Measurements from ENCODE around the gene RAD18. TPM values are rescaled to one million over a fixed set of nuclear protein-coding genes. Genes with fewer than 3 reads are reported as not detected.

RAD18 gene
- total RNA-seq, 4 donors from 2014 or later, result 3.5 to 11.7 (median 10.7) TPM

GRCh38 chr3:8984526-8984925 lies 21.3 kb upstream of the RAD18 start:
- 76 to 77% methylated on average over 7 of the region's 7 CpGs for WGBS, 2 donors
- no peak overlapping the region for H3K27ac ChIP-seq
- H3K27me3 ChIP-seq, result no peaks in the 10 kb centered on the region
- H3K9me3 ChIP-seq, result peaks cover 0 to 3% (median 0%) of the 10 kb centered on the region in 4 donors
- peaks cover 0 to 12% (median 0%) of the 10 kb centered on the region in 3 donors for H3K36me3 ChIP-seq
- no peak overlapping the region for H3K4me3 ChIP-seq
- TF ChIP-seq POLR2A (IDR thresholded peaks at IDR 0.05) (no peak), EP300 (IDR thresholded peaks at IDR 0.05) (no peak)
- TF ChIP-seq, protein P1, sequence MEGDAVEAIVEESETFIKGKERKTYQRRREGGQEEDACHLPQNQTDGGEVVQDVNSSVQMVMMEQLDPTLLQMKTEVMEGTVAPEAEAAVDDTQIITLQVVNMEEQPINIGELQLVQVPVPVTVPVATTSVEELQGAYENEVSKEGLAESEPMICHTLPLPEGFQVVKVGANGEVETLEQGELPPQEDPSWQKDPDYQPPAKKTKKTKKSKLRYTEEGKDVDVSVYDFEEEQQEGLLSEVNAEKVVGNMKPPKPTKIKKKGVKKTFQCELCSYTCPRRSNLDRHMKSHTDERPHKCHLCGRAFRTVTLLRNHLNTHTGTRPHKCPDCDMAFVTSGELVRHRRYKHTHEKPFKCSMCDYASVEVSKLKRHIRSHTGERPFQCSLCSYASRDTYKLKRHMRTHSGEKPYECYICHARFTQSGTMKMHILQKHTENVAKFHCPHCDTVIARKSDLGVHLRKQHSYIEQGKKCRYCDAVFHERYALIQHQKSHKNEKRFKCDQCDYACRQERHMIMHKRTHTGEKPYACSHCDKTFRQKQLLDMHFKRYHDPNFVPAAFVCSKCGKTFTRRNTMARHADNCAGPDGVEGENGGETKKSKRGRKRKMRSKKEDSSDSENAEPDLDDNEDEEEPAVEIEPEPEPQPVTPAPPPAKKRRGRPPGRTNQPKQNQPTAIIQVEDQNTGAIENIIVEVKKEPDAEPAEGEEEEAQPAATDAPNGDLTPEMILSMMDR (IDR thresholded peaks at IDR 0.05), result no peak
- H3K4me1 ChIP-seq, result peaks cover 0 to 18% (median 0%) of the 10 kb centered on the region in 4 donors
- DNase-seq (ENCODE audit: low spot score in 2 of 2), result no peak

DNA sequence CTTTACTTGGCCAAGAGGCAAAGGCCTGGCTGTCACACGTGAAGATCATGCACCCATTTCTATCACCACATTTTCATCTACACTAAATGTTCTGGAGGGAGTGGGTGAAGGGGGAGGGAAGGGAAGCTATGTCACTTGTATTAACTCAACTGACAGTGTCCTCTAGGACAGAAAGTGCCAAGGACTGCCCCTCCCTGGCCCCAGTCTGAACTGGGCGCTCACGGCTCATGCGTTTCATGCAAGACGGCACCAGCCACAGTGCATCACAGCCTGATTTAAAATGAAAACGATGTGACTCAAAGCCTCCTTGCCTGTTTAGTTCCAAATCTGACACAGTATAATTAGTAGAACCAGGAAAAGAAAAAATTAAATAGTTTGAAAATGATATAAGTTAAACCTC lies 20.8 kb upstream of the RAD18 start:
- no peak overlapping the region for H3K27ac ChIP-seq
- no peak overlapping the region for H3K4me3 ChIP-seq
- 85 to 89% methylated on average over 6 of the region's 6 CpGs for WGBS, 2 donors
- peaks cover 0 to 12% (median 0%) of the 10 kb centered on the region in 3 donors for H3K36me3 ChIP-seq
- no peak for DNase-seq (ENCODE audit: low spot score in 2 of 2)
- H3K9me3 ChIP-seq, result peaks cover 0 to 7% (median 0%) of the 10 kb centered on the region in 4 donors
- H3K27me3 ChIP-seq, result no peaks in the 10 kb centered on the region
- peaks cover 0 to 18% (median 0%) of the 10 kb centered on the region in 4 donors for H3K4me1 ChIP-seq
- TF ChIP-seq POLR2A (IDR thresholded peaks at IDR 0.05), result no peak
- TF ChIP-seq, protein P1 (IDR thresholded peaks at IDR 0.05), result no peak
- no peak for TF ChIP-seq EP300 (IDR thresholded peaks at IDR 0.05)

DNA sequence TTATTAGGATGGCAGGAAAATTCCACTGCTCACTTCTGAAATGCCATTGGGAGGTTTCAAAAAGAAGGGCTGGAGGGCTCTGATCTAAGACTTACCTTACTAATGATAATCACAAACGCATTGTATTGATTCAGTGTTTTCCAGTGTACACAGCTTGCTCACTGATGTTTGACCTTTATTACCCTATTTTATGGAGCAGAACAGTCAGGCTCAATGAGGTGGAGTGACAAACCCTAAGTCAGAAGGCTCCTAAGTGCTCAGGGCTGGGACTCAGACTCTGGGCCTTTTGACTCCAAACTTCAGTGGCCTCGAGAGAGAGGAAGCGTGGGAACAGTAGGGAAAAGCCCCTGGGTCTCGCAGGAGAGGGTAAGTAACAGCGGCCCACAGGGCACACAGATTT lies 20.3 kb upstream of the RAD18 start:
- peaks cover 0 to 18% (median 0%) of the 10 kb centered on the region in 4 donors for H3K4me1 ChIP-seq
- H3K9me3 ChIP-seq, result peaks cover 0 to 8% (median 0%) of the 10 kb centered on the region in 4 donors
- peaks cover 0 to 12% (median 0%) of the 10 kb centered on the region in 3 donors for H3K36me3 ChIP-seq
- H3K27ac ChIP-seq, result no peak overlapping the region
- WGBS, 2 donors, result 91 to 92% methylated on average over 5 of the region's 5 CpGs
- no peak for DNase-seq (ENCODE audit: low spot score in 2 of 2)
- TF ChIP-seq POLR2A (IDR thresholded peaks at IDR 0.05) (no peak), EP300 (IDR thresholded peaks at IDR 0.05) (no peak)
- TF ChIP-seq, protein P1 (IDR thresholded peaks at IDR 0.05), result no peak
- H3K27me3 ChIP-seq, result no peaks in the 10 kb centered on the region
- no peak overlapping the region for H3K4me3 ChIP-seq

DNA sequence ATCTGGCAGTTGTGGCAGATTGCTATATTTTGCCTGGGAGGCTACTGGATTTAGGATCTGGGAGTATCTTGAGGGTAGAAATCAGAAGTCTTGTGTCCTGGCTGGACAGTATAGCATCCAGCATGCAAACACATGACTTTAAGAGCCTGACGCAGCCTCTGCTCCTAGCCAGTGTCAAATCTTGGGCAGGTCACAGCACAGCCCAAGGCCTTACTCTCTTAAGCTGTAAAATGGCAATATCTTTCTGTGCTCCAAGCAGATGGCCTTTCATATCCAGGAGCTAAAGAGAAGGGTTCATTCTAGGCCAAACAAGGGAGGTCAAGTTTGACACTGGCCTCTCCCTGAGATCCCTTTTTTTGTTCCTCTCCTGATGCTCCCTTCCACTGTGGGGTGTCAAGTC lies 19.8 kb upstream of the RAD18 start:
- no peaks in the 10 kb centered on the region for H3K27me3 ChIP-seq
- H3K4me3 ChIP-seq, result no peak overlapping the region
- WGBS, 2 donors, result 65 to 85% methylated on average over 1 of the region's 1 CpG
- TF ChIP-seq POLR2A (IDR thresholded peaks at IDR 0.05), result no peak
- H3K36me3 ChIP-seq, result peaks cover 0 to 12% (median 0%) of the 10 kb centered on the region in 3 donors
- H3K9me3 ChIP-seq, result peaks cover 0 to 8% (median 0%) of the 10 kb centered on the region in 4 donors
- no peak for DNase-seq (ENCODE audit: low spot score in 2 of 2)
- H3K4me1 ChIP-seq, result peaks cover 0 to 12% (median 0%) of the 10 kb centered on the region in 4 donors
- no peak overlapping the region for H3K27ac ChIP-seq

- Histone ChIP-seq H3K27ac (no peak overlapping the region), H3K4me3 (no peak overlapping the region), H3K27me3 (no peaks in the 10 kb centered on the region), H3K4me1 (peaks cover 0 to 7% (median 0%) of the 10 kb centered on the region in 4 donors), H3K36me3 (peaks cover 0 to 12% (median 0%) of the 10 kb centered on the region in 3 donors), H3K9me3 (peaks cover 0 to 8% (median 0%) of the 10 kb centered on the region in 4 donors)
- no peak for DNase-seq (ENCODE audit: low spot score in 2 of 2)
- WGBS, 2 donors, result 30 to 38% methylated on average over 5 of the region's 5 CpGs
- TF ChIP-seq POLR2A (IDR thresholded peaks at IDR 0.05), result no peak
- TF ChIP-seq EP300 (IDR thresholded peaks at IDR 0.05), result no peak
- TF ChIP-seq, protein P1 (IDR thresholded peaks at IDR 0.05), result no peak
Measured at GRCh38 chr3:8982509-8982908, 19.2 kb upstream of the RAD18 start.
